CD14-positive monocyte (primary cell): Measurements from ENCODE around the gene LRG1. TPM values are rescaled to one million over a fixed set of nuclear protein-coding genes. Genes with fewer than 3 reads are reported as not detected.

Source experiments
- DNase-seq, 3 donors: peaks; one replicate each; pipeline ENCODE4 v3.0.0-alpha.2; 2011 to 2022
- H2AFZ ChIP-seq: 2 replicates; pipeline ENCODE4 v1.6.0; 2012; ENCODE audit warnings: mild to moderate bottlenecking, low read depth, low read length, inconsistent platforms; ENCODE audit not compliant: insufficient read depth, poor library complexity, severe bottlenecking
- H3K27ac ChIP-seq, 2 donors: 1 replicate in 1 of 2; 2 replicates in 1 of 2; pipeline ENCODE4 v1.5.1; 2012 to 2013; ENCODE audit warnings: low read length in 2 of 2, control low read depth in 1 of 2, inconsistent platforms in 1 of 2, low read depth in 1 of 2, mild to moderate bottlenecking in 1 of 2
- H3K27me3 ChIP-seq, 2 donors: one replicate each; pipeline versions ENCODE4 v1.6.0 to v1.6.1; 2011 to 2013; ENCODE audit warnings: low read length in 2 of 2; ENCODE audit not compliant: control insufficient read depth in 2 of 2, insufficient read depth in 2 of 2
- H3K36me3 ChIP-seq, 2 donors: replicated peaks in 1 of 2; 1 replicate in 1 of 2; 2 replicates in 1 of 2; pipeline versions ENCODE4 v1.5.1 to v1.6.1; 2012 to 2013; ENCODE audit warnings: low read length in 2 of 2, control low read depth in 1 of 2, inconsistent platforms in 1 of 2, mild to moderate bottlenecking in 1 of 2; ENCODE audit not compliant: insufficient read depth in 2 of 2, control insufficient read depth in 1 of 2
- H3K4me1 ChIP-seq, 2 donors: 1 replicate in 1 of 2; 2 replicates in 1 of 2; pipeline versions ENCODE4 v1.5.1 to v1.6.1; 2012 to 2013; ENCODE audit warnings: low read length in 2 of 2, control low read depth in 1 of 2, inconsistent platforms in 1 of 2, mild to moderate bottlenecking in 1 of 2, moderate library complexity in 1 of 2; ENCODE audit not compliant: insufficient read depth in 2 of 2, control insufficient read depth in 1 of 2
- H3K4me2 ChIP-seq: replicated peaks from 2 replicates; pipeline ENCODE3; 2012; ENCODE audit warnings: low read length, moderate library complexity, mild to moderate bottlenecking; ENCODE audit not compliant: poor library complexity, severe bottlenecking; ENCODE audit errors: extremely low read depth
- H3K4me3 ChIP-seq, 3 experiments: fragments of 200-600 bp in 1 of 3; sonication (generic) in 1 of 3; replicated peaks in 1 of 3; 1 replicate in 2 of 3; 2 replicates in 1 of 3; pipeline ENCODE4 v1.5.1; 2011 to 2013; ENCODE audit warnings: low read length in 3 of 3, mild to moderate bottlenecking in 3 of 3, control low read depth in 2 of 3, low read depth in 2 of 3, inconsistent platforms in 1 of 3, moderate library complexity in 1 of 3
- H3K79me2 ChIP-seq: 2 replicates; pipeline ENCODE4 v1.6.0; 2012; ENCODE audit warnings: mild to moderate bottlenecking, control low read depth, inconsistent platforms, low read length, moderate library complexity; ENCODE audit not compliant: insufficient read depth
- H3K9ac ChIP-seq: 2 replicates; pipeline ENCODE4 v1.6.0; 2017; ENCODE audit warnings: low read length, mild to moderate bottlenecking; ENCODE audit not compliant: insufficient read depth, poor library complexity, severe bottlenecking
- H3K9me3 ChIP-seq, 2 donors: replicated peaks in 1 of 2; 1 replicate in 1 of 2; 2 replicates in 1 of 2; pipeline versions ENCODE4 v1.5.1 to v1.6.1; 2012 to 2013; ENCODE audit warnings: low read length in 2 of 2, control low read depth in 1 of 2; ENCODE audit not compliant: control insufficient read depth in 1 of 2, insufficient read depth in 1 of 2
- H4K20me1 ChIP-seq: 2 replicates; pipeline ENCODE4 v1.6.0; 2012; ENCODE audit warnings: mild to moderate bottlenecking, low read length, control low read depth, moderate library complexity; ENCODE audit not compliant: insufficient read depth
- H3K27ac Mint-ChIP-seq, 7 donors: one replicate each; pipeline ENCODE4 v1.8.0; 2020; ENCODE audit warnings: mild to moderate bottlenecking in 7 of 7, mixed read lengths in 7 of 7, moderate library complexity in 6 of 7, inconsistent platforms in 2 of 7
- H3K27me3 Mint-ChIP-seq, 3 donors: one replicate each; pipeline ENCODE4 v1.8.0; 2021 to 2022; ENCODE audit warnings: low read depth in 3 of 3, mild to moderate bottlenecking in 3 of 3, mixed read lengths in 3 of 3, moderate library complexity in 3 of 3, inconsistent platforms in 1 of 3
- H3K36me3 Mint-ChIP-seq, 2 donors: one replicate each; pipeline ENCODE4 v1.8.0; 2020; ENCODE audit warnings: mixed read lengths in 2 of 2, inconsistent platforms in 1 of 2, mild to moderate bottlenecking in 1 of 2
- H3K4me1 Mint-ChIP-seq: one replicate; pipeline ENCODE4 v1.8.0; 2020; ENCODE audit warnings: mild to moderate bottlenecking, mixed read lengths
- H3K4me3 Mint-ChIP-seq, 2 donors: one replicate each; pipeline ENCODE4 v1.8.0; 2020; ENCODE audit warnings: mild to moderate bottlenecking in 2 of 2, mixed read lengths in 2 of 2, moderate library complexity in 1 of 2
- H3K9me3 Mint-ChIP-seq, 7 donors: one replicate each; pipeline ENCODE4 v1.8.0; 2020 to 2022; ENCODE audit warnings: mixed read lengths in 7 of 7, mild to moderate bottlenecking in 6 of 7, moderate library complexity in 6 of 7, inconsistent platforms in 2 of 7
- WGBS: methylation state at CpG from one replicate; pipeline ENCODE4 v1.1.5; 2013; ENCODE audit warnings: missing lambda C conversion rate; ENCODE audit not compliant: insufficient coverage; 5-methylcytosine and 5-hydroxymethylcytosine counted together
- intact Hi-C, 2 donors: fragments of 100-400 bp; cut with micrococcal nuclease; formaldehyde crosslinking; loops; one replicate each; pipeline versions ENCODE4 v1.15.0 to v1.15.1; 2023
- polyA minus RNA-seq: library from RNA; depleted of rRNA, polyadenylated mRNA; stranded (reverse); fragments of >200 nt; gene quantifications from 2 replicates; pipeline ENCODE4 v1.2.3, GENCODE V29; 2012
- polyA plus RNA-seq, 3 donors: library from polyadenylated mRNA; depleted of rRNA in 1 of 3; unstranded in 2 of 3; stranded (reverse) in 1 of 3; fragments of 300-500 nt in 2 of 3; fragments of >200 nt in 1 of 3; fragmentation: Illumina TruSeq in 2 of 3; gene quantifications; 1 replicate in 2 of 3; 2 replicates in 1 of 3; pipeline ENCODE4 v1.2.3, GENCODE V29; 2012 to 2021
- total RNA-seq, 12 experiments: library from RNA in 1 of 12; stranded (reverse) in 1 of 12; fragments of 120-200 nt in 1 of 12; gene quantifications; one replicate each; pipeline ENCODE4 v1.2.4 and lab custom pipeline; 2013 to 2026; ENCODE audit warnings: mixed read lengths in 6 of 12, inconsistent platforms in 1 of 12
- TF ChIP-seq, protein P1 (sequence below): fragments of 200-600 bp; IDR thresholded peaks from one replicate; pipeline ENCODE4 v1.8.0; 2022; ENCODE audit warnings: antibody characterized with exemption, mild to moderate bottlenecking

The LRG1 gene, protein sequence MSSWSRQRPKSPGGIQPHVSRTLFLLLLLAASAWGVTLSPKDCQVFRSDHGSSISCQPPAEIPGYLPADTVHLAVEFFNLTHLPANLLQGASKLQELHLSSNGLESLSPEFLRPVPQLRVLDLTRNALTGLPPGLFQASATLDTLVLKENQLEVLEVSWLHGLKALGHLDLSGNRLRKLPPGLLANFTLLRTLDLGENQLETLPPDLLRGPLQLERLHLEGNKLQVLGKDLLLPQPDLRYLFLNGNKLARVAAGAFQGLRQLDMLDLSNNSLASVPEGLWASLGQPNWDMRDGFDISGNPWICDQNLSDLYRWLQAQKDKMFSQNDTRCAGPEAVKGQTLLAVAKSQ
- 9.2 TPM for total RNA-seq (2013)
- polyA plus RNA-seq (10 to 100 TPM in 1 of 3 donors, 1 to 10 TPM in 2; 5.5 to 50.1 (median 9.6) TPM), polyA minus RNA-seq (23.1 and 30.1 TPM in 2 replicates), total RNA-seq (lab: John Stamatoyannopoulos, UW) (11.1 to 60.5 (median 46.8) reads per million in 11 experiments)

DNA sequence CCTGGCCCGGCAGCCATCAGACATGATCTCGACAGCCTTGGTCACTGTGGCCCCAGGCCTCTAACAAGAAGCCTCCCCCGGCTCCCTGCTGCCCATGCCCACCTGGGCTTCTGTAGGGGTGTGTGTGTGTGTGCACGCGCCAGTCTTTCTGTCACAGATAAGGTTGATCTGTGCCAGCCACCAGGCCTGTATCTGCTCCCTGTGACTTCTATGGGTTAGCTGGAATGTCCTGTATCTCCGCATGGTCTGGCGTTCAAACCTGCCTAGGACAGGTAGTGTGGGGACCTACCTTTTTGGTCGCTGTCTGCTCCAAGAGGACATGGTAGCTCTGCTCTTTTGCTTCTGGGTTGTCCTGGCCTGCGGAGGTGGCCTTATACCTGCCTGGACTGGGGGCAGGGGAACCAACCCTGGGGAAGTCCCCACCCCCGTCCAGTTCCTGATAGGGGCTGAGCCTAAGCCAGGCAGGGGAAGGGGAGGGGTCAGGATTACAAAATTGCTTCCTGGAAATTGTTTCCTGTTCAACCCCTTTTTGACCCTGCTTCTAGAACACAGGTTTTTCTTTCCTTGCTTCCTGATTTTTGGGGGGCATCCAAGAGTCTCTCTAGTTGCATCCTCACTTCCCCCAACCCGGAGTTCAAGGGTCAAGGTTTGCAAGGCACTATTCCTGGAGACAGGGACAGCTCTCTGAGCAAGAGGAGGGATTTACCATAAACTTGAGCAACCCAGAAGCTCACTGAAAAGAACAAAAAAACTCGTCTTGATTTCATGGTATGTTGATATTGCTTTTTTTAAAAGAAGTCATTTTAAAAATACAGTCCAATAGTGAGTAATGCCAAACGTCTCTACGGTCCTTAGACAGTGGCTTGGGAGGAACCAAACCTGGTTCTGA, at the start of gene LRG1:
TSS of gene LRG1 (minus strand) at position 344 of the 889 bp plus-strand sequence. CDS start at position 321, 23 bp downstream.
- TF ChIP-seq, protein P1, sequence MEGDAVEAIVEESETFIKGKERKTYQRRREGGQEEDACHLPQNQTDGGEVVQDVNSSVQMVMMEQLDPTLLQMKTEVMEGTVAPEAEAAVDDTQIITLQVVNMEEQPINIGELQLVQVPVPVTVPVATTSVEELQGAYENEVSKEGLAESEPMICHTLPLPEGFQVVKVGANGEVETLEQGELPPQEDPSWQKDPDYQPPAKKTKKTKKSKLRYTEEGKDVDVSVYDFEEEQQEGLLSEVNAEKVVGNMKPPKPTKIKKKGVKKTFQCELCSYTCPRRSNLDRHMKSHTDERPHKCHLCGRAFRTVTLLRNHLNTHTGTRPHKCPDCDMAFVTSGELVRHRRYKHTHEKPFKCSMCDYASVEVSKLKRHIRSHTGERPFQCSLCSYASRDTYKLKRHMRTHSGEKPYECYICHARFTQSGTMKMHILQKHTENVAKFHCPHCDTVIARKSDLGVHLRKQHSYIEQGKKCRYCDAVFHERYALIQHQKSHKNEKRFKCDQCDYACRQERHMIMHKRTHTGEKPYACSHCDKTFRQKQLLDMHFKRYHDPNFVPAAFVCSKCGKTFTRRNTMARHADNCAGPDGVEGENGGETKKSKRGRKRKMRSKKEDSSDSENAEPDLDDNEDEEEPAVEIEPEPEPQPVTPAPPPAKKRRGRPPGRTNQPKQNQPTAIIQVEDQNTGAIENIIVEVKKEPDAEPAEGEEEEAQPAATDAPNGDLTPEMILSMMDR = no peak
- peak within 1 kb of the TSS; percentile 97 to 99 (median 98) for H3K27ac Mint-ChIP-seq
- Histone ChIP-seq H3K9me3 (no peaks in the 10 kb centered on the region), H3K4me2 (peak within 1 kb of the TSS; percentile 67), H3K4me1 (peaks cover 83 to 96% of the 10 kb centered on the region in 2 donors), H3K4me3 (peak within 1 kb of the TSS in 1 of 3 experiments; percentile 55), H3K36me3 (no peaks in the 10 kb centered on the region), H3K27me3 (peaks cover 0 to 2% of the 10 kb centered on the region in 2 donors), H3K79me2 (peaks cover 26% of the 10 kb centered on the region), H4K20me1 (no peaks in the 10 kb centered on the region), H2AFZ (no peak within 1 kb of the TSS), H3K27ac (peak within 1 kb of the TSS; percentile 92 to 98), H3K9ac (peak within 1 kb of the TSS; percentile 99)
- WGBS = 24% methylated on average over 6 of the region's 14 CpGs
- peaks cover 2 to 12% (median 6%) of the 10 kb centered on the region in 7 donors for H3K9me3 Mint-ChIP-seq
- H3K4me1 Mint-ChIP-seq = peaks cover 72% of the 10 kb centered on the region
- intact Hi-C loops = loop anchor here (2.0 to 5.0 kb wide), 3 partner anchors 19 to 97 kb away; partner anchors contain the start of genes TNFAIP8L1 (in 2 of the 2) and SEMA6B (in 1 of the 2)
- H3K27me3 Mint-ChIP-seq = peaks cover 2 to 11% (median 3%) of the 10 kb centered on the region in 3 donors
- peaks cover 0 to 4% of the 10 kb centered on the region in 2 donors for H3K36me3 Mint-ChIP-seq
- peak; percentile 91 to 98 (median 96) for DNase-seq
- H3K4me3 Mint-ChIP-seq = peak within 1 kb of the TSS; percentile 62 to 85

DNA sequence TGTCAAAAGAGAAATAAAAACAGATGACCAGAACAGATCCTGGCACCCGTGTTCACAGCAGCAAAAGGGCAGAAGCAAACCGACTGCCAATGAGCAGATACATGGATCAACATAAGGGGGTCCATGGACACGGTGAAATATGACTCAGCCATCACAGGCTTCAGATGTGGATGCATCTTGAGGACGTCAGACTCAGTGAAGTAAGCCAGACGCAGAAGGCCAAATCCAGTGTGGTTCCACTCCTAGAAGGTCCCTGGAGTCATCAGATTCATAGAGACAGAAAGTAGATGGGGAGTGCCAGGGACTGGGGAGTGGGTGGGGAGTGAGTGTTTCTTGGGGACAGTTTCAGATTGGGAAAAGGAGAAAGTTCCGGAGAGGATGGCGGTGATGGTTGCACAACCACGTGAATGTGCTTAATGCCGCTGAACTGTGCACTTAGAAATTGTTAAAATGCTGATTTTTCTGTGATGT, 48.5 kb upstream of the LRG1 start:
- peaks cover 57 to 69% (median 62%) of the 10 kb centered on the region in 3 donors for H3K27me3 Mint-ChIP-seq

More for the DNA sequence above, 48.5 kb upstream of the LRG1 start:
- Histone ChIP-seq H3K79me2 (no peaks in the 10 kb centered on the region), H3K4me3 (no peak overlapping the region), H3K27me3 (peaks cover 23 to 47% of the 10 kb centered on the region in 2 donors), H3K36me3 (no peaks in the 10 kb centered on the region), H3K4me1 (peaks cover 10% of the 10 kb centered on the region in 2 donors), H3K9me3 (peaks cover 0 to 10% of the 10 kb centered on the region in 2 donors), H4K20me1 (no peaks in the 10 kb centered on the region), H3K27ac (no peak overlapping the region), H3K9ac (no peak overlapping the region), H3K4me2 (no peak overlapping the region), H2AFZ (no peak overlapping the region)
- no peak for DNase-seq
- peak overlapping the region in 1 of 2 donors; percentile 58 for H3K4me3 Mint-ChIP-seq
- intact Hi-C loops = no loop called here
- H3K4me1 Mint-ChIP-seq = peaks cover 6% of the 10 kb centered on the region
- TF ChIP-seq, protein P1 = no peak
- H3K36me3 Mint-ChIP-seq = no peaks in the 10 kb centered on the region
- 76% methylated on average over 5 of the region's 9 CpGs for WGBS
- H3K9me3 Mint-ChIP-seq = peaks cover 0 to 4% (median 0%) of the 10 kb centered on the region in 7 donors
- H3K27ac Mint-ChIP-seq = peak overlapping the region in 1 of 7 donors; percentile 44
